MM.1S (cell line): Measurements from ENCODE around the gene BLOC1S4.

Experiments
- EZH2phosphoT487 ChIP-seq: fragments of 300-600 bp; sonication (generic); IDR thresholded peaks from 2 replicates; pipeline ENCODE4 v1.6.1; 2018; ENCODE audit warnings: antibody characterized with exemption, low read length
- TF ChIP-seq, protein P1 (sequence below): fragments of 300-600 bp; sonication (generic); IDR thresholded peaks from 2 replicates; pipeline ENCODE4 v1.5.1; 2016; ENCODE audit warnings: antibody characterized with exemption, low read length, mixed read lengths

DNA sequence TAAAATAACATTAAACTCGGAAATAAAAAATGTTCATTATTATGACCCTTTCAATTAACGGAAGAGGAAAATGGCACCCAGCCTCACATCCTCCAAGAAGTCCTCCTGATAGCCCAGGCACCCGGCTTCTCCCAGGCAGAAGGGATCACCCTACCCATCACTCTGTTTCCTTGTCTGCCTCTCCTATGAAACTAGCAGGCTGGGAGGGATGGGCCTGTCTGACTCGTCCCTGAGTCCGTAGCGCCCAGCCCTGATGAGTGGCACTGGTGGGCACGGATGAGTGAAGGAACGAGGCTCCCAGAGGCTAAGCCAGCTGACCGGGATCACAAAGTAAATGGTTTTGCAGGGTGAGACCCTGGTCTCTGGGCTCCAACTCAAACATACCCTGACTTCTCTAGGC, 37.9 kb downstream of the BLOC1S4 start:
- TF ChIP-seq, protein P1, sequence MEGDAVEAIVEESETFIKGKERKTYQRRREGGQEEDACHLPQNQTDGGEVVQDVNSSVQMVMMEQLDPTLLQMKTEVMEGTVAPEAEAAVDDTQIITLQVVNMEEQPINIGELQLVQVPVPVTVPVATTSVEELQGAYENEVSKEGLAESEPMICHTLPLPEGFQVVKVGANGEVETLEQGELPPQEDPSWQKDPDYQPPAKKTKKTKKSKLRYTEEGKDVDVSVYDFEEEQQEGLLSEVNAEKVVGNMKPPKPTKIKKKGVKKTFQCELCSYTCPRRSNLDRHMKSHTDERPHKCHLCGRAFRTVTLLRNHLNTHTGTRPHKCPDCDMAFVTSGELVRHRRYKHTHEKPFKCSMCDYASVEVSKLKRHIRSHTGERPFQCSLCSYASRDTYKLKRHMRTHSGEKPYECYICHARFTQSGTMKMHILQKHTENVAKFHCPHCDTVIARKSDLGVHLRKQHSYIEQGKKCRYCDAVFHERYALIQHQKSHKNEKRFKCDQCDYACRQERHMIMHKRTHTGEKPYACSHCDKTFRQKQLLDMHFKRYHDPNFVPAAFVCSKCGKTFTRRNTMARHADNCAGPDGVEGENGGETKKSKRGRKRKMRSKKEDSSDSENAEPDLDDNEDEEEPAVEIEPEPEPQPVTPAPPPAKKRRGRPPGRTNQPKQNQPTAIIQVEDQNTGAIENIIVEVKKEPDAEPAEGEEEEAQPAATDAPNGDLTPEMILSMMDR: no peak
- no peak for TF ChIP-seq EZH2phosphoT487
